Trophoblast cell (in vitro differentiated cells and primary cell): ENCODE data around the gene MEIKIN.

ENCODE experiments used
- DNase-seq, 2 donors: peaks; one replicate each; pipeline ENCODE4 v3.0.0-alpha.2; 2016
- H2AFZ ChIP-seq: 2 replicates; pipeline ENCODE4 v1.6.1; 2013; ENCODE audit warnings: low read length, moderate library complexity, mild to moderate bottlenecking; ENCODE audit not compliant: insufficient read depth, poor library complexity
- H2AK5ac ChIP-seq: 2 replicates; pipeline ENCODE4 v1.6.1; 2013; ENCODE audit warnings: mild to moderate bottlenecking, low read length
- H2BK120ac ChIP-seq: 2 replicates; pipeline ENCODE4 v1.6.1; 2013; ENCODE audit warnings: low read length, mild to moderate bottlenecking, moderate library complexity; ENCODE audit not compliant: insufficient read depth, poor library complexity
- H2BK12ac ChIP-seq: 2 replicates; pipeline ENCODE4 v1.6.1; 2013; ENCODE audit warnings: mild to moderate bottlenecking, low read length, moderate library complexity
- H2BK5ac ChIP-seq: 2 replicates; pipeline ENCODE4 v1.6.1; 2013; ENCODE audit warnings: low read length, low read depth, moderate library complexity, mild to moderate bottlenecking; ENCODE audit not compliant: poor library complexity
- H3K14ac ChIP-seq: 2 replicates; pipeline ENCODE4 v1.6.1; 2013; ENCODE audit warnings: mild to moderate bottlenecking, low read length
- H3K18ac ChIP-seq: 2 replicates; pipeline ENCODE4 v1.6.1; 2013; ENCODE audit warnings: mild to moderate bottlenecking, low read length
- H3K23ac ChIP-seq: 2 replicates; pipeline ENCODE4 v1.6.1; 2013; ENCODE audit warnings: low read length
- H3K27ac ChIP-seq: 2 replicates; pipeline ENCODE4 v1.5.1; 2013; ENCODE audit warnings: low read depth, mild to moderate bottlenecking, inconsistent platforms, low read length, moderate library complexity
- H3K27me3 ChIP-seq: 2 replicates; pipeline ENCODE4 v1.6.1; 2013; ENCODE audit warnings: inconsistent platforms, mild to moderate bottlenecking, low read length, moderate library complexity; ENCODE audit not compliant: insufficient read depth
- H3K36me3 ChIP-seq, 2 experiments: 1 replicate in 1 of 2; 2 replicates in 1 of 2; pipeline ENCODE4 v1.6.1; 2013; ENCODE audit warnings: low read length in 2 of 2, mild to moderate bottlenecking in 2 of 2, moderate library complexity in 1 of 2; ENCODE audit not compliant: insufficient read depth in 2 of 2, control insufficient read depth in 1 of 2
- H3K4ac ChIP-seq: 2 replicates; pipeline ENCODE4 v1.6.1; 2013; ENCODE audit warnings: low read depth, mild to moderate bottlenecking, low read length, moderate library complexity
- H3K4me1 ChIP-seq, 2 experiments: 1 replicate in 1 of 2; 2 replicates in 1 of 2; pipeline ENCODE4 v1.6.1; 2013; ENCODE audit warnings: low read length in 2 of 2, mild to moderate bottlenecking in 2 of 2, moderate library complexity in 1 of 2; ENCODE audit not compliant: insufficient read depth in 2 of 2, control insufficient read depth in 1 of 2
- H3K4me2 ChIP-seq: 2 replicates; pipeline ENCODE4 v1.6.1; 2013; ENCODE audit warnings: inconsistent platforms, mild to moderate bottlenecking, low read length, moderate library complexity
- H3K4me3 ChIP-seq: 2 replicates; pipeline ENCODE4 v1.5.1; 2013; ENCODE audit warnings: mild to moderate bottlenecking, low read depth, low read length, inconsistent platforms
- H3K79me1 ChIP-seq: one replicate; pipeline ENCODE4 v1.6.1; 2013; ENCODE audit warnings: low read length
- H3K79me2 ChIP-seq: 2 replicates; pipeline ENCODE4 v1.6.1; 2013; ENCODE audit warnings: low read length, mild to moderate bottlenecking; ENCODE audit not compliant: control insufficient read depth, insufficient read depth, poor library complexity
- H3K9ac ChIP-seq: 2 replicates; pipeline ENCODE4 v1.6.1; 2013; ENCODE audit warnings: mild to moderate bottlenecking, low read length
- H3K9me3 ChIP-seq: 2 replicates; pipeline ENCODE4 v1.6.1; 2013; ENCODE audit warnings: low read depth, mild to moderate bottlenecking, control low read depth, inconsistent platforms, low read length; ENCODE audit not compliant: insufficient read depth
- H4K12ac ChIP-seq: 2 replicates; pipeline ENCODE4 v1.6.1; 2013; ENCODE audit warnings: low read depth, mild to moderate bottlenecking, low read length, moderate library complexity
- H4K8ac ChIP-seq: 2 replicates; pipeline ENCODE4 v1.6.1; 2013; ENCODE audit warnings: low read depth, mild to moderate bottlenecking, low read length, moderate library complexity
- H4K91ac ChIP-seq: one replicate; pipeline ENCODE4 v1.6.1; 2013; ENCODE audit warnings: low read depth, mild to moderate bottlenecking, low read length, moderate library complexity
- WGBS: extraction: QIAGEN DNeasy Blood & Tissue Kit; methylation state at CpG from one replicate; pipeline ENCODE4 v1.1.7; 2013; ENCODE audit warnings: missing lambda C conversion rate; ENCODE audit not compliant: insufficient read length, insufficient coverage; ENCODE audit errors: extremely low coverage; 5-methylcytosine and 5-hydroxymethylcytosine counted together

MEIKIN gene

DNA sequence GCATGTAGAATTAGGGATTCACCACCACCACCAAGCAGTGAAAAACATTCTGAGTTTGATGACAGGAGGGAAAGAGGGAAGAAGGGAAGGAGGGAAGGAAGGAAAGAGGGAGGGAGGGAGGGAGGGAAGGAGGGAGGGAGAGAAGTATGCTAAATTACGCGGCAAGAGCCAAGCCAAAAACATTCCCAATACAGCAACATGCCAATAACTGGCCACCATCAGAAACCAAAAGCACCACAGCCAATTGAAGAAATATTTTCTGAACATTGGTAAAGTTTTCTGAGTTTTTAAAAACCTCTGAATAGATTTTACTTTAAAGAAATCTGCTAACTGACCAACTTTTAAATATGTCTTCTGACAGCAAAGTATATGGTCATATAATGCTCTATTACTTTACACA lies 184.7 kb downstream of the MEIKIN start:
- WGBS = no CpG with 5 or more reads among the region's 2 CpGs
- Histone ChIP-seq H3K4me2 (no peak overlapping the region), H3K18ac (no peak overlapping the region), H4K8ac (no peak overlapping the region), H2AK5ac (no peak overlapping the region), H3K79me2 (no peaks in the 10 kb centered on the region), H3K27ac (no peak overlapping the region), H2BK12ac (no peak overlapping the region), H3K4me1 (no peaks in the 10 kb centered on the region), H3K36me3 (no peaks in the 10 kb centered on the region), H2BK120ac (no peak overlapping the region), H4K12ac (no peak overlapping the region), H2AFZ (no peak overlapping the region), H3K23ac (no peak overlapping the region), H3K9ac (no peak overlapping the region), H3K14ac (no peak overlapping the region), H3K9me3 (no peaks in the 10 kb centered on the region), H3K27me3 (no peaks in the 10 kb centered on the region), H3K79me1 (no peaks in the 10 kb centered on the region), H3K4me3 (no peak overlapping the region), H4K91ac (no peak overlapping the region), H2BK5ac (no peak overlapping the region), H3K4ac (no peak overlapping the region)
- no peak for DNase-seq

DNA sequence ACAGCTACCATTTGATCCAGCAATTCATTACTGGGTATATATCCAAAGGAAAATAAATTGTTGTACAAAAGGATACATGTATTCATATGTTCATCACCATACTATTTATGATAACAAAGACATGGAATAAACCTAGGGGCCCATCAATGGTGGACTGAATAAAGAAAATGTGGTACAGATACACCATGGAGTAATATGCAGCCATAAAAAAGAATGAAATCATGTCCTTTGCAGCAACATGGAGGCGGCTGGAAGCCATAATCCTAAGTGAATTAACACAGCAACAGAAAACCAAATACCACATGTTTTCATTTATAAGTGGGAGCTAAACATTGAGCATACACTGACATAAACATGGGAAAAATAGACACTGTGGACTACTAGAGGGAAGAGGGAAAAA lies 185.8 kb downstream of the MEIKIN start:
- Histone ChIP-seq H2AFZ (no peak overlapping the region), H4K12ac (no peak overlapping the region), H3K4me2 (no peak overlapping the region), H2AK5ac (no peak overlapping the region), H3K27ac (no peak overlapping the region), H3K4me1 (no peaks in the 10 kb centered on the region), H3K36me3 (no peaks in the 10 kb centered on the region), H3K14ac (no peak overlapping the region), H3K9ac (no peak overlapping the region), H3K27me3 (no peaks in the 10 kb centered on the region), H2BK5ac (no peak overlapping the region), H3K4me3 (no peak overlapping the region), H4K91ac (no peak overlapping the region), H2BK12ac (no peak overlapping the region), H3K9me3 (no peaks in the 10 kb centered on the region), H2BK120ac (no peak overlapping the region), H3K79me2 (no peaks in the 10 kb centered on the region), H3K18ac (no peak overlapping the region), H3K79me1 (no peaks in the 10 kb centered on the region), H3K4ac (no peak overlapping the region), H3K23ac (no peak overlapping the region), H4K8ac (no peak overlapping the region)
- DNase-seq = no peak
- WGBS = no CpG with 5 or more reads among the region's 1 CpG

DNA sequence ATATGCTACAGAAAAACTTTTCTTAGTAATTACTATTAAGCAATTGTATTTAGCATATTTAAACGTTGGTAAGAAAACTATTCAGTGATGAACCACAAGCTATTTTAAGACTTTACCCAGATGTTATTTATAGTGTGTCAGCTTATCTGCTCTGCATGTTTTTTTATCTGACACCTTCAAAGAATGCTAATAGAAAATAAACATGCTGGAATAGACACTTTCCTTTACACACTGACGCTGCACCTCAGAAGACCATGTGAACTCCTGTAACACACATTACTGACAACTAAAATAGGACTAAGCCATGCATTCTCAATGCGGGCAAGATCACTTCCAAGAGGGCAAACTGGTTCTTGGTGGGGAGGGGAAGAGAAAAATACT lies 187.0 kb downstream of the MEIKIN start:
- H2AK5ac ChIP-seq = no peak overlapping the region
- no peaks in the 10 kb centered on the region for H3K9me3 ChIP-seq
- no peak overlapping the region for H3K4me3 ChIP-seq
- no peak overlapping the region for H3K27ac ChIP-seq
- H2AFZ ChIP-seq = no peak overlapping the region
- H3K79me2 ChIP-seq = no peaks in the 10 kb centered on the region
- H3K14ac ChIP-seq = no peak overlapping the region
- no peaks in the 10 kb centered on the region for H3K4me1 ChIP-seq
- peak overlapping the region; percentile 47 for H3K4ac ChIP-seq
- DNase-seq = peak in 1 of 2 donors; percentile 12
- no peak overlapping the region for H2BK5ac ChIP-seq
- no peak overlapping the region for H4K91ac ChIP-seq
- no peak overlapping the region for H2BK120ac ChIP-seq
- no peak overlapping the region for H3K9ac ChIP-seq
- no peak overlapping the region for H3K23ac ChIP-seq
- H4K8ac ChIP-seq = no peak overlapping the region
- WGBS = no CpG with 5 or more reads among the region's 3 CpGs
- H3K27me3 ChIP-seq = no peaks in the 10 kb centered on the region
- no peak overlapping the region for H3K4me2 ChIP-seq
- no peak overlapping the region for H4K12ac ChIP-seq
- H3K36me3 ChIP-seq = no peaks in the 10 kb centered on the region
- H3K18ac ChIP-seq = no peak overlapping the region
- H3K79me1 ChIP-seq = no peaks in the 10 kb centered on the region
- no peak overlapping the region for H2BK12ac ChIP-seq

DNA sequence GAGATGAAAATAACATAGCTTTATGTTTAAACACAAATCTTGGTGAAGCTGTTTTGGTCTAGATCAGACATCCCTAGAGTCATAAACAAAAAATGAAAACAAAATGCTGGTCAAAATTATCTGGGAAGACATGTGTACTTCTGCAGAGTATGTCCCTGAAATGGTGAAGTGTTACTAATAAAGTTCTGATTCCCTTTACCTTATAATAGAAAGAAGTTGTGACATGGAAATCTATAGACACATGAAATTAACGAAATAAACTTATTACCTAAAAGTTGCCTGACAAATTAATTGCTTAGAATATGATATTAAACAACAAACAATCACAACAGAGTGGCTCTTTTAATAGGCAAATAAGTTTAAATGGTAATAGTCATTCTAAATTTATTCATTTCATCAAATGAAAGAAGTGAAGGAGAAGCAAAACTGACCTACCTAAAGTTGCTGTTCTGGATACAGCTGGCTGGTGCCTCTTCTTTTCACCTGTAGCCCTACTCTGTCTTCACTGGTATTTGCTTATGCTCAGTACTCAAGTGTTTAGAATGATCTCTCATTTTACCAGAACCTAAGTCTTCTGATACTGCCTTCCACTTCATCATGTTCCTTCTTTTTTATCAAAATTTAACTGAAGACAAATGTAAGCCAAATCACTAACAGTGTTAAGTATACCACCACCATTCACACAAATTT lies 187.5 kb downstream of the MEIKIN start:
- H4K12ac ChIP-seq = no peak overlapping the region
- no peak overlapping the region for H2AFZ ChIP-seq
- WGBS = no CpG with 5 or more reads among the region's 1 CpG
- no peak overlapping the region for H3K27ac ChIP-seq
- H3K4me3 ChIP-seq = no peak overlapping the region
- no peak overlapping the region for H2BK12ac ChIP-seq
- no peak overlapping the region for H3K18ac ChIP-seq
- H2AK5ac ChIP-seq = no peak overlapping the region
- DNase-seq = no peak
- no peaks in the 10 kb centered on the region for H3K9me3 ChIP-seq
- no peaks in the 10 kb centered on the region for H3K36me3 ChIP-seq
- H3K4me1 ChIP-seq = no peaks in the 10 kb centered on the region
- H3K23ac ChIP-seq = no peak overlapping the region
- H2BK120ac ChIP-seq = no peak overlapping the region
- no peak overlapping the region for H4K8ac ChIP-seq
- H3K27me3 ChIP-seq = no peaks in the 10 kb centered on the region
- H3K4ac ChIP-seq = no peak overlapping the region
- no peak overlapping the region for H2BK5ac ChIP-seq
- no peak overlapping the region for H3K14ac ChIP-seq
- no peak overlapping the region for H4K91ac ChIP-seq
- H3K9ac ChIP-seq = no peak overlapping the region
- H3K4me2 ChIP-seq = no peak overlapping the region
- H3K79me2 ChIP-seq = no peaks in the 10 kb centered on the region
- no peaks in the 10 kb centered on the region for H3K79me1 ChIP-seq
